ENCODE results near the gene ZMIZ1.

Gene ZMIZ1

GRCh38 chr10:79206300-79207095 is 137.7 kb downstream of the ZMIZ1 start:
- DNase-seq (ENCODE audit: low spot score): no peak

- DNase-seq (ENCODE audit: low spot score): no peak
Measured at GRCh38 chr10:79207096-79207357, 138.3 kb downstream of the ZMIZ1 start.

GRCh38 chr10:79207726-79208125 is 139.0 kb downstream of the ZMIZ1 start:
- no peak for DNase-seq (ENCODE audit: low spot score)

GRCh38 chr10:79208251-79208983 is 139.7 kb downstream of the ZMIZ1 start:
- DNase-seq (ENCODE audit: low spot score): no peak

GRCh38 chr10:79209340-79209739 is 140.6 kb downstream of the ZMIZ1 start:
- no peak for DNase-seq (ENCODE audit: low spot score)

- DNase-seq (ENCODE audit: low spot score): no peak
Measured at GRCh38 chr10:79209831-79210230, 141.1 kb downstream of the ZMIZ1 start.

GRCh38 chr10:79210672-79211071 is 141.9 kb downstream of the ZMIZ1 start:
- no peak for DNase-seq (ENCODE audit: low spot score)

GRCh38 chr10:79211616-79212015 is 142.8 kb downstream of the ZMIZ1 start:
- DNase-seq (ENCODE audit: low spot score): no peak

- DNase-seq (ENCODE audit: low spot score): no peak
Measured at GRCh38 chr10:79215531-79215930, 146.8 kb downstream of the ZMIZ1 start.

- DNase-seq (ENCODE audit: low spot score): no peak
Measured at GRCh38 chr10:79219322-79219957, 150.7 kb downstream of the ZMIZ1 start.

- DNase-seq (ENCODE audit: low spot score): no peak
Measured at GRCh38 chr10:79220307-79220706, 151.5 kb downstream of the ZMIZ1 start.

- peak; percentile 88 for DNase-seq (ENCODE audit: low spot score)
Measured at GRCh38 chr10:79221110-79222051, 152.6 kb downstream of the ZMIZ1 start.

GRCh38 chr10:79222186-79222585 is 153.4 kb downstream of the ZMIZ1 start:
- DNase-seq (ENCODE audit: low spot score): no peak

GRCh38 chr10:79223091-79224048 is 154.6 kb downstream of the ZMIZ1 start:
- DNase-seq (ENCODE audit: low spot score): no peak

GRCh38 chr10:79224263-79224949 is 155.6 kb downstream of the ZMIZ1 start:
- DNase-seq (ENCODE audit: low spot score): no peak

GRCh38 chr10:79224992-79225391 is 156.2 kb downstream of the ZMIZ1 start:
- no peak for DNase-seq (ENCODE audit: low spot score)

- no peak for DNase-seq (ENCODE audit: low spot score)
Measured at GRCh38 chr10:79226391-79227245, 157.9 kb downstream of the ZMIZ1 start.

GRCh38 chr10:79229071-79229541 is 160.3 kb downstream of the ZMIZ1 start:
- DNase-seq (ENCODE audit: low spot score): no peak

GRCh38 chr10:79229830-79230327 is 161.1 kb downstream of the ZMIZ1 start:
- no peak for DNase-seq (ENCODE audit: low spot score)

Measured in kidney capillary endothelial cell (primary cell).